Measurements from ENCODE around the gene PUDP. TPM values are rescaled to one million over a fixed set of nuclear protein-coding genes. Genes with fewer than 3 reads are reported as not detected.

The PUDP gene
- total RNA-seq, 1 donor from 2014 or later = 18.4 TPM

DNA sequence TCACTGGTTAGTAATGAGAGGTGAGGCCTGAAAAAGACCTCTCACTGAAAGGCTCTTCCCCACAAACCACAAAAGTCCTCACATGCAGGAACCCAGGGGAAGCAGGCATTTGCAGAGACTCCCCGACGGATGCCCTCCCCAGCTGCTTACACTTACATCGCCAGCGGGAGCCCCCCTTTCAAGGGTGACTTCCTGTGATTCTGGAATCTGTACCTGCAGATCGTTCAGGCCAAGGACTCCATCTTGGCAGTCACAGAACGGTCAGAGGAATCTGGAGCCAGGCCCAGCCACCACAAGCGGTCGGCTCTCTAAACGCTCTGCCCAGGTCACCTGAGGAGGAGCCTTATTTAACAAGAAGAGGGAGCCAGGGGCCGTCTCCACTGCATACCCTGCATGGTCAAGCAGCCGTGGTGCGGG, 71.7 kb downstream of the PUDP start:
- Mint-ChIP-seq H3K27me3 (ENCODE audit: unreplicated experiment) (no peaks in the 10 kb centered on the region), H3K27ac (ENCODE audit: unreplicated experiment) (no peak overlapping the region), H3K4me3 (ENCODE audit: unreplicated experiment) (no peak overlapping the region), H3K9me3 (ENCODE audit: unreplicated experiment) (no peaks in the 10 kb centered on the region), H3K4me1 (ENCODE audit: unreplicated experiment) (peaks cover 6% of the 10 kb centered on the region), H3K36me3 (ENCODE audit: unreplicated experiment) (peaks cover 10% of the 10 kb centered on the region)
- TF ChIP-seq, protein P1, sequence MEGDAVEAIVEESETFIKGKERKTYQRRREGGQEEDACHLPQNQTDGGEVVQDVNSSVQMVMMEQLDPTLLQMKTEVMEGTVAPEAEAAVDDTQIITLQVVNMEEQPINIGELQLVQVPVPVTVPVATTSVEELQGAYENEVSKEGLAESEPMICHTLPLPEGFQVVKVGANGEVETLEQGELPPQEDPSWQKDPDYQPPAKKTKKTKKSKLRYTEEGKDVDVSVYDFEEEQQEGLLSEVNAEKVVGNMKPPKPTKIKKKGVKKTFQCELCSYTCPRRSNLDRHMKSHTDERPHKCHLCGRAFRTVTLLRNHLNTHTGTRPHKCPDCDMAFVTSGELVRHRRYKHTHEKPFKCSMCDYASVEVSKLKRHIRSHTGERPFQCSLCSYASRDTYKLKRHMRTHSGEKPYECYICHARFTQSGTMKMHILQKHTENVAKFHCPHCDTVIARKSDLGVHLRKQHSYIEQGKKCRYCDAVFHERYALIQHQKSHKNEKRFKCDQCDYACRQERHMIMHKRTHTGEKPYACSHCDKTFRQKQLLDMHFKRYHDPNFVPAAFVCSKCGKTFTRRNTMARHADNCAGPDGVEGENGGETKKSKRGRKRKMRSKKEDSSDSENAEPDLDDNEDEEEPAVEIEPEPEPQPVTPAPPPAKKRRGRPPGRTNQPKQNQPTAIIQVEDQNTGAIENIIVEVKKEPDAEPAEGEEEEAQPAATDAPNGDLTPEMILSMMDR (IDR thresholded peaks at IDR 0.05) = no peak
- no peak for DNase-seq (ENCODE audit: extremely low spot score, unreplicated experiment)

DNA sequence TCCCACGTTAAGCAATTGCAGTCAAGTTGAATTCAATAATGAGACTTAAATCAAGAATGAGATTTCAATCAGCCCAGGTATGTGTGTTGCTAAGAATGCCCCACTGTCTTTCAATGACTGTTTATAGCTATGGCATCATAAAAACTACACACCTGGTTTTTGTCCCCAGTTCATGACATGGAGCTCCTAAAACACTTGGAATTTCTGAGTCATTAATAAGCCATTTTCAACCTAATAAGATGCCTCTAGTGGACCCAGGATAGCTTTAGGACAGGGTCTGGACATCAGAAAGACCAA, 73.1 kb downstream of the PUDP start:
- Mint-ChIP-seq H3K27ac (ENCODE audit: unreplicated experiment) (no peak overlapping the region), H3K9me3 (ENCODE audit: unreplicated experiment) (no peaks in the 10 kb centered on the region), H3K4me1 (ENCODE audit: unreplicated experiment) (peaks cover 6% of the 10 kb centered on the region), H3K4me3 (ENCODE audit: unreplicated experiment) (no peak overlapping the region), H3K36me3 (ENCODE audit: unreplicated experiment) (peaks cover 8% of the 10 kb centered on the region), H3K27me3 (ENCODE audit: unreplicated experiment) (no peaks in the 10 kb centered on the region)
- no peak for DNase-seq (ENCODE audit: extremely low spot score, unreplicated experiment)
- TF ChIP-seq, protein P1 (IDR thresholded peaks at IDR 0.05) = no peak

DNA sequence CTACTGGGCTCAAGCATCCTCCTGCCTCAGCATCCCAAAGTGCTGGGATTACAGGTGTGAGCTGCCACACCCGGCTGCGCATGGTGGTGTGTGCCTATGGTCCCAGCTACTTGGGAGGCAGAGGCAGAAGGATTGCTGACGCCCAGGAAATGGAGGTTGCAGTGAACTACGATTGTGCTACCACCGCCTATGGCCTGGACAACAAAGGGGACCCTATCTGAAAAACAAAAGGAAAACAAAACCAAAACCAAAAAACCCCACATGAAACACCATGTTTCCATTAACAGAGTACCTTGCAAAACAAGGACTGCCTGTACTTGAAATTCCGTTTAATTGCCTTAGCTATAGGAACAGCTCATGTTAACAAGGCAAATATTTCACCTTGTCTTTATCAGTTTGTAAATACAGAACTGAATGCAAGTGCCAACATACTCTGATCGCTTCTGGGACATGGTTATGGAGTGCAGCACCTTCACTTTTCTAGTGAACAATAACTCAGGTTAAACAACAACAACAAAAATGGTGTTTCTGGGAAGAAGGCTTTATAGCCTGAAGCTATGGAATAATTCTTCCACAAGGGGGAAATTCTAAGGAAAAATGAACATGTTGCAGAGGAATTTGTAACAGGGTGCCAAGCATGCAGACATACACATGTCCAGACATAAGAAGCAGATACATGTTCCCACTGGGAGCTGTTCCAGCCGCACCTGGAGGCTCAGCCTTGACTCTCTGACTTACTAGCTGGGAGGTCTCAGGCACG, 73.6 kb downstream of the PUDP start:
- H3K27me3 Mint-ChIP-seq (ENCODE audit: unreplicated experiment) = no peaks in the 10 kb centered on the region
- H3K4me1 Mint-ChIP-seq (ENCODE audit: unreplicated experiment) = peaks cover 7% of the 10 kb centered on the region
- TF ChIP-seq, protein P1 (IDR thresholded peaks at IDR 0.05) = peak; percentile 28
- H3K9me3 Mint-ChIP-seq (ENCODE audit: unreplicated experiment) = no peaks in the 10 kb centered on the region
- no peak overlapping the region for H3K27ac Mint-ChIP-seq (ENCODE audit: unreplicated experiment)
- no peak for DNase-seq (ENCODE audit: extremely low spot score, unreplicated experiment)
- no peak overlapping the region for H3K4me3 Mint-ChIP-seq (ENCODE audit: unreplicated experiment)
- H3K36me3 Mint-ChIP-seq (ENCODE audit: unreplicated experiment) = peaks cover 8% of the 10 kb centered on the region

DNA sequence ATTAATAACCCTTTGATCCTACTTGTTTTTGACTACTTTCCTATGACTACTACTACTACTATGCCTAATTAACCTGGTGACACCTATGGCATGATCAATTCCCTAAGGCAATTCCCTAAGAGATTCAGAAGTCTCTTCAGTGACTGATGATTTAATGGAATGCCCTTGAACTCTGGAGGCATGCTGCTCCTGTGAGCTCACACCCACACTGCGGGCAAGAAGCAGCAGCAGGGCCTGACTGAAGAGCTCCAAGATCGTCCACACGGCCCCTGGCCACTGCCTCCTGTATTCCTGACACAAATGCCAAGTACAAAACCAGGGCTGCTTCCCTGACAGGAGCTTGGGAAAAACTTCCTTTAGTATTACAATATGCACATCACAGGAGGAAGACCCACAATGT, 74.6 kb downstream of the PUDP start:
- no peak for DNase-seq (ENCODE audit: extremely low spot score, unreplicated experiment)
- H3K27me3 Mint-ChIP-seq (ENCODE audit: unreplicated experiment) = no peaks in the 10 kb centered on the region
- peaks cover 12% of the 10 kb centered on the region for H3K4me1 Mint-ChIP-seq (ENCODE audit: unreplicated experiment)
- peaks cover 11% of the 10 kb centered on the region for H3K36me3 Mint-ChIP-seq (ENCODE audit: unreplicated experiment)
- TF ChIP-seq, protein P1 (IDR thresholded peaks at IDR 0.05) = no peak
- H3K27ac Mint-ChIP-seq (ENCODE audit: unreplicated experiment) = peak overlapping the region; percentile 3
- H3K9me3 Mint-ChIP-seq (ENCODE audit: unreplicated experiment) = no peaks in the 10 kb centered on the region
- H3K4me3 Mint-ChIP-seq (ENCODE audit: unreplicated experiment) = no peak overlapping the region

DNA sequence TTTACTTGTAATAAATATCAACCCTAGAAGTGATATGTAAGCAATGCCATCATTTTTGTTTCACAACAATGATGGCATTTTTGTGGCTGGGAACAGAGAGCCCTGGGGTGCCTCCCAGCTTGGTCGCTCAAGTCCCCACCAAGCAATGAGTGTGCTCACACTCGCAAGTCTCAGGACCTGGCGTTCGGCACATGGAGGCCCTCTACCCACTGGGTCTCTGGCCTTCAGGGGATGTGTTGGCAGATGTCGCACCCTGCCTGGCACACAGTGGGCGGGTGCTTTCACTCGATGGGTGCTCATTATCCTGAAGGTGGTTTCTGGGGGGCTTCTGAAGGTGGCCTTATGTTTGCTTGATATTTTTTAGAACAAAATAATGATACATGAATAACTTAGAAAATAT, 75.1 kb downstream of the PUDP start:
- Mint-ChIP-seq H3K27me3 (ENCODE audit: unreplicated experiment) (no peaks in the 10 kb centered on the region), H3K36me3 (ENCODE audit: unreplicated experiment) (peaks cover 14% of the 10 kb centered on the region)

More for the DNA sequence above, 75.1 kb downstream of the PUDP start:
- Mint-ChIP-seq H3K4me3 (ENCODE audit: unreplicated experiment) (no peak overlapping the region), H3K4me1 (ENCODE audit: unreplicated experiment) (peaks cover 12% of the 10 kb centered on the region), H3K9me3 (ENCODE audit: unreplicated experiment) (no peaks in the 10 kb centered on the region), H3K27ac (ENCODE audit: unreplicated experiment) (no peak overlapping the region)
- TF ChIP-seq, protein P1 (IDR thresholded peaks at IDR 0.05) = no peak
- no peak for DNase-seq (ENCODE audit: extremely low spot score, unreplicated experiment)
